WTC11 (cell line): Measurements from ENCODE around the gene AFAP1L1. TPM values are rescaled to one million over a fixed set of nuclear protein-coding genes. Genes with fewer than 3 reads are reported as not detected.

Experiments
- ATAC-seq: fragments of 200-7000 bp; cut with Tn5 transposase; 2 replicates; pipeline ENCODE4 v1.10.0; 2021; ENCODE audit warnings: mild to moderate bottlenecking, moderate library complexity
- CTCF ChIA-PET: fragments of 300-600 bp; sonication (Branson Sonifier 250); formaldehyde crosslinking; loops from one replicate; lab custom pipeline; 2021; ENCODE audit warnings: antibody characterized with exemption; lab: Charles Lee
- POLR2A ChIA-PET: fragments of 350-600 bp; sonication (Branson Sonifier 250); formaldehyde crosslinking; loops from one replicate; lab custom pipeline; 2021; ENCODE audit warnings: antibody characterized with exemption; lab: Charles Lee
- DNase-seq: peaks from one replicate; pipeline ENCODE4 v3.0.0; 2021; ENCODE audit warnings: low spot score
- H3K27ac Mint-ChIP-seq: 2 replicates; pipeline ENCODE4 v1.8.0; 2021; ENCODE audit warnings: mixed read lengths
- H3K27me3 Mint-ChIP-seq: 2 replicates; pipeline ENCODE4 v1.8.0; 2021; ENCODE audit warnings: low read depth, mild to moderate bottlenecking, moderate library complexity, mixed read lengths
- H3K36me3 Mint-ChIP-seq: 2 replicates; pipeline ENCODE4 v1.8.0; 2021; ENCODE audit warnings: mixed read lengths
- H3K4me1 Mint-ChIP-seq: 2 replicates; pipeline ENCODE4 v1.8.0; 2022; ENCODE audit warnings: mixed read lengths
- H3K4me3 Mint-ChIP-seq: 2 replicates; pipeline ENCODE4 v1.8.0; 2021; ENCODE audit warnings: mild to moderate bottlenecking, moderate library complexity, mixed read lengths
- H3K9me3 Mint-ChIP-seq: 2 replicates; pipeline ENCODE4 v1.8.0; 2021; ENCODE audit warnings: mixed read lengths
- CREM ChIP-seq: sonication (generic); formaldehyde crosslinking; IDR thresholded peaks from 2 replicates; pipeline ENCODE4 v1.8.1; 2022; ENCODE audit warnings: mild to moderate bottlenecking, missing genetic modification reagents, moderate library complexity
- EMX1 ChIP-seq: fragments of 250-450 bp; sonication (Bioruptor Pico); IDR thresholded peaks from 2 replicates; pipeline ENCODE4 v1.8.0; 2021; ENCODE audit warnings: mild to moderate bottlenecking
- FOXP1 ChIP-seq: sonication (generic); formaldehyde crosslinking; IDR thresholded peaks from 2 replicates; pipeline ENCODE4 v1.8.0; 2022; ENCODE audit warnings: missing genetic modification reagents, mild to moderate bottlenecking, moderate library complexity, borderline replicate concordance
- GRHL2 ChIP-seq: fragments of 250-450 bp; sonication (Bioruptor Pico); IDR thresholded peaks from 2 replicates; pipeline ENCODE4 v1.8.0; 2022; ENCODE audit warnings: mild to moderate bottlenecking, moderate library complexity; ENCODE audit not compliant: insufficient replicate concordance, severe bottlenecking
- HMGXB4 ChIP-seq: sonication (generic); formaldehyde crosslinking; IDR thresholded peaks from 2 replicates; pipeline ENCODE4 v1.8.1; 2023; ENCODE audit warnings: mild to moderate bottlenecking, moderate library complexity, missing genetic modification reagents
- IRF2 ChIP-seq: sonication (generic); formaldehyde crosslinking; IDR thresholded peaks from 2 replicates; pipeline ENCODE4 v1.8.0; 2022; ENCODE audit warnings: low read depth, missing genetic modification reagents, borderline replicate concordance
- NFYB ChIP-seq: sonication (generic); formaldehyde crosslinking; conservative IDR thresholded peaks from 2 replicates; pipeline ENCODE4 v1.8.0; 2022; ENCODE audit warnings: low read depth, missing genetic modification reagents
- RORB ChIP-seq: fragments of 250-450 bp; sonication (Bioruptor Pico); IDR thresholded peaks from 2 replicates; pipeline ENCODE4 v1.9.0; 2021; ENCODE audit warnings: mild to moderate bottlenecking
- SP1 ChIP-seq: sonication (generic); formaldehyde crosslinking; conservative IDR thresholded peaks from 2 replicates; pipeline ENCODE4 v1.8.1; 2022; ENCODE audit warnings: missing genetic modification reagents
- total RNA-seq: library from RNA; stranded (reverse); gene quantifications from 3 replicates; pipeline ENCODE4 v1.2.3, GENCODE V29; 2021
- TF ChIP-seq, protein P1 (sequence below): fragments of 200-600 bp; IDR thresholded peaks from 2 replicates; pipeline ENCODE4 v1.8.0; 2022; ENCODE audit warnings: antibody characterized with exemption
- TF ChIP-seq, protein P2 (sequence below): sonication (generic); formaldehyde crosslinking; IDR thresholded peaks from 2 replicates; pipeline ENCODE4 v1.8.0; 2023; ENCODE audit warnings: missing genetic modification reagents
- TF ChIP-seq, protein P3 (sequence below): sonication (generic); formaldehyde crosslinking; IDR thresholded peaks from 2 replicates; pipeline ENCODE4 v1.8.1; 2023; ENCODE audit warnings: mild to moderate bottlenecking, missing genetic modification reagents
- TF ChIP-seq, protein P4 (sequence below): fragments of 250-450 bp; sonication (Bioruptor Pico); IDR thresholded peaks from 2 replicates; pipeline ENCODE4 v2.1.2; 2022; ENCODE audit warnings: mild to moderate bottlenecking, moderate library complexity

The AFAP1L1 gene
- total RNA-seq, 1 experiment from 2014 or later: 8.4 TPM

DNA sequence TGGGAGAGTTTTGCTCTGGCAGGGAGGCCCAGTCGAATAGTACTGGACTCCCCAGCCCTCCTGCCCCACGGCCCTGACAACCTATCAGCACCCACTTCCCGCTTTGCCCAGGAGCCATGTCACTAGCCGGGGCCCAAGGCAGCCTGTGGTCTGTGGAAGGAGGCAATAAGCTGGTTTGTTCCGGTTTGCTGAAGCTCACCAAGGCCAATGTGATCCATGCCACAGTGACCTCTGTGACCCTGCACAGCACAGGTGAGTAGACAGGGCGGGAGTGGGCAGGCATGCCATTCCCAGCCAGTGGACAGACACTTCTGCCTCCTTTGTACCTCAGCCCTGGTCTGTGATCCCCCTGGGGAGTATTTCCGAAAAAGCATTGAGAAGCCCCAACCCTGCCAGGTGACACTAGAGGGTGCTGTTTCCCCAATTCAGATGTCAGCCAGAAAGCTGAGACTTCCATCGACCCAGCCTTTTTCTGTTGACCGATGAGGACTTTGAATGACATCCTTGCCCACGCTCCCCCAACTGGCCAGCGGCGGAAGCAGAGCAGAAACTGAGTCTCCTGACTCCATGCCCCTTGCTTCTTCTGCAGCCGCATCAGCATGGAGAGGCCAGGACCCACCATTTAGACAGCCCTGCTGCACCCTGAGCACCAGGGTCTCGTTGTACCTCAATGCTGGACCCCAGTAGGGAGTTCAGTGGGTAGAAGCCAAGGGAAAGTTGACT lies 95.8 kb downstream of the AFAP1L1 start:
- DNase-seq (peak; percentile 87), ATAC-seq (peak; percentile 85)
- no peaks in the 10 kb centered on the region for H3K27me3 Mint-ChIP-seq
- no peaks in the 10 kb centered on the region for H3K9me3 Mint-ChIP-seq
- H3K36me3 Mint-ChIP-seq: no peaks in the 10 kb centered on the region; the same call in 1 of the 2 replicates
- H3K27ac Mint-ChIP-seq: no peak overlapping the region
- POLR2A ChIA-PET: interaction anchor here (0.7 to 1.5 kb wide), 3 partner anchors 10 to 61 kb away, joined by 3 to 5 read pairs (median 3); partner anchors contain the start of gene PCYOX1L
- H3K4me3 Mint-ChIP-seq: no peak overlapping the region
- CTCF ChIA-PET: interaction anchor here (0.5 to 8.6 kb wide), 59 partner anchors 10 to 251 kb away, joined by 3 to 146 read pairs (median 4); partner anchors contain the start of genes ARHGEF37, CSNK1A1, GRPEL2 and IL17B
- H3K4me1 Mint-ChIP-seq: peaks cover 15% of the 10 kb centered on the region
- TF ChIP-seq, protein P1, sequence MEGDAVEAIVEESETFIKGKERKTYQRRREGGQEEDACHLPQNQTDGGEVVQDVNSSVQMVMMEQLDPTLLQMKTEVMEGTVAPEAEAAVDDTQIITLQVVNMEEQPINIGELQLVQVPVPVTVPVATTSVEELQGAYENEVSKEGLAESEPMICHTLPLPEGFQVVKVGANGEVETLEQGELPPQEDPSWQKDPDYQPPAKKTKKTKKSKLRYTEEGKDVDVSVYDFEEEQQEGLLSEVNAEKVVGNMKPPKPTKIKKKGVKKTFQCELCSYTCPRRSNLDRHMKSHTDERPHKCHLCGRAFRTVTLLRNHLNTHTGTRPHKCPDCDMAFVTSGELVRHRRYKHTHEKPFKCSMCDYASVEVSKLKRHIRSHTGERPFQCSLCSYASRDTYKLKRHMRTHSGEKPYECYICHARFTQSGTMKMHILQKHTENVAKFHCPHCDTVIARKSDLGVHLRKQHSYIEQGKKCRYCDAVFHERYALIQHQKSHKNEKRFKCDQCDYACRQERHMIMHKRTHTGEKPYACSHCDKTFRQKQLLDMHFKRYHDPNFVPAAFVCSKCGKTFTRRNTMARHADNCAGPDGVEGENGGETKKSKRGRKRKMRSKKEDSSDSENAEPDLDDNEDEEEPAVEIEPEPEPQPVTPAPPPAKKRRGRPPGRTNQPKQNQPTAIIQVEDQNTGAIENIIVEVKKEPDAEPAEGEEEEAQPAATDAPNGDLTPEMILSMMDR: peak; percentile 65; the same call in 1 of the 2 replicates
- TF ChIP-seq FOXP1 (peak; percentile 49; the same call in 1 of the 2 replicates), RORB (CRISPR knock-in tag) (no peak), IRF2 (CRISPR knock-in tag) (no peak), HMGXB4 (CRISPR knock-in tag) (peak; percentile 45; the same call in 1 of the 2 replicates)
- TF ChIP-seq, protein P2, sequence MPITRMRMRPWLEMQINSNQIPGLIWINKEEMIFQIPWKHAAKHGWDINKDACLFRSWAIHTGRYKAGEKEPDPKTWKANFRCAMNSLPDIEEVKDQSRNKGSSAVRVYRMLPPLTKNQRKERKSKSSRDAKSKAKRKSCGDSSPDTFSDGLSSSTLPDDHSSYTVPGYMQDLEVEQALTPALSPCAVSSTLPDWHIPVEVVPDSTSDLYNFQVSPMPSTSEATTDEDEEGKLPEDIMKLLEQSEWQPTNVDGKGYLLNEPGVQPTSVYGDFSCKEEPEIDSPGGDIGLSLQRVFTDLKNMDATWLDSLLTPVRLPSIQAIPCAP (CRISPR knock-in tag): no peak

- H3K9me3 Mint-ChIP-seq: no peaks in the 10 kb centered on the region
- no peak overlapping the region for H3K27ac Mint-ChIP-seq
- POLR2A ChIA-PET: interaction anchor here (1.0 to 1.5 kb wide), 2 partner anchors 10 to 18 kb away, joined by 3 to 5 read pairs; partner anchors contain the start of gene PCYOX1L
- no peaks in the 10 kb centered on the region for H3K27me3 Mint-ChIP-seq
- no peak for DNase-seq
- H3K4me1 Mint-ChIP-seq: peaks cover 15% of the 10 kb centered on the region
- TF ChIP-seq, protein P3, sequence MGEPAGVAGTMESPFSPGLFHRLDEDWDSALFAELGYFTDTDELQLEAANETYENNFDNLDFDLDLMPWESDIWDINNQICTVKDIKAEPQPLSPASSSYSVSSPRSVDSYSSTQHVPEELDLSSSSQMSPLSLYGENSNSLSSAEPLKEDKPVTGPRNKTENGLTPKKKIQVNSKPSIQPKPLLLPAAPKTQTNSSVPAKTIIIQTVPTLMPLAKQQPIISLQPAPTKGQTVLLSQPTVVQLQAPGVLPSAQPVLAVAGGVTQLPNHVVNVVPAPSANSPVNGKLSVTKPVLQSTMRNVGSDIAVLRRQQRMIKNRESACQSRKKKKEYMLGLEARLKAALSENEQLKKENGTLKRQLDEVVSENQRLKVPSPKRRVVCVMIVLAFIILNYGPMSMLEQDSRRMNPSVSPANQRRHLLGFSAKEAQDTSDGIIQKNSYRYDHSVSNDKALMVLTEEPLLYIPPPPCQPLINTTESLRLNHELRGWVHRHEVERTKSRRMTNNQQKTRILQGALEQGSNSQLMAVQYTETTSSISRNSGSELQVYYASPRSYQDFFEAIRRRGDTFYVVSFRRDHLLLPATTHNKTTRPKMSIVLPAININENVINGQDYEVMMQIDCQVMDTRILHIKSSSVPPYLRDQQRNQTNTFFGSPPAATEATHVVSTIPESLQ (CRISPR knock-in tag): no peak
- TF ChIP-seq CREM (CRISPR knock-in tag): no peak
- no peak for TF ChIP-seq NFYB (CRISPR knock-in tag)
- no peak for TF ChIP-seq SP1 (CRISPR knock-in tag)
- TF ChIP-seq, protein P4, sequence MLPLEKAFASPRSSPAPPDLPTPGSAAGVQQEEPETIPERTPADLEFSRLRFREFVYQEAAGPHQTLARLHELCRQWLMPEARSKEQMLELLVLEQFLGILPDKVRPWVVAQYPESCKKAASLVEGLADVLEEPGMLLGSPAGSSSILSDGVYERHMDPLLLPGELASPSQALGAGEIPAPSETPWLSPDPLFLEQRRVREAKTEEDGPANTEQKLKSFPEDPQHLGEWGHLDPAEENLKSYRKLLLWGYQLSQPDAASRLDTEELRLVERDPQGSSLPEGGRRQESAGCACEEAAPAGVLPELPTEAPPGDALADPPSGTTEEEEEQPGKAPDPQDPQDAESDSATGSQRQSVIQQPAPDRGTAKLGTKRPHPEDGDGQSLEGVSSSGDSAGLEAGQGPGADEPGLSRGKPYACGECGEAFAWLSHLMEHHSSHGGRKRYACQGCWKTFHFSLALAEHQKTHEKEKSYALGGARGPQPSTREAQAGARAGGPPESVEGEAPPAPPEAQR: no peak
- no peak for TF ChIP-seq EMX1 (CRISPR knock-in tag)
- TF ChIP-seq GRHL2 (CRISPR knock-in tag): no peak
- TF ChIP-seq, all 79 proteins: peak for 0
- Mint-ChIP-seq H3K36me3 (no peaks in the 10 kb centered on the region; the same call in 1 of the 2 replicates), H3K4me3 (no peak overlapping the region)
- CTCF ChIA-PET: interaction anchor here (0.5 to 8.6 kb wide), 55 partner anchors 9 to 251 kb away, joined by 3 to 146 read pairs (median 4); partner anchors contain the start of genes ARHGEF37, CSNK1A1, GRPEL2 and IL17B
- no peak for ATAC-seq
Observed at GRCh38 chr5:149367972-149368645, 96.5 kb downstream of the AFAP1L1 start.
